GM10248 (cell line): ENCODE measurements around the gene SNRPD3.
"Not testable (repeated sequence)": the region's sequence is repeated elsewhere in the genome, so short reads cannot be mapped to it uniquely, and the experiment has no call there.

Experiments
- CTCF ChIA-PET: fragments of 300-600 bp; sonication (Branson Sonifier 250); formaldehyde crosslinking; extraction: SDS; loops from one replicate; lab custom pipeline; 2021; ENCODE audit warnings: antibody characterized with exemption; lab: Yijun Ruan, JAX
- POLR2A ChIA-PET: fragments of 350-650 bp; sonication (Branson Sonifier 250); formaldehyde crosslinking; extraction: SDS; loops from one replicate; lab custom pipeline; 2020; ENCODE audit warnings: antibody characterized with exemption; lab: Yijun Ruan, JAX
- DNase-seq: peaks from one replicate; pipeline ENCODE4 v3.0.0; 2012; ENCODE audit errors: extremely low spot score
- TF ChIP-seq, protein P1 (sequence below): IDR thresholded peaks from 2 replicates; pipeline ENCODE4 v1.5.1; 2012; ENCODE audit warnings: mild to moderate bottlenecking, low read depth; ENCODE audit errors: extremely low read depth, missing control alignments, control extremely low read depth

SNRPD3 gene

DNA sequence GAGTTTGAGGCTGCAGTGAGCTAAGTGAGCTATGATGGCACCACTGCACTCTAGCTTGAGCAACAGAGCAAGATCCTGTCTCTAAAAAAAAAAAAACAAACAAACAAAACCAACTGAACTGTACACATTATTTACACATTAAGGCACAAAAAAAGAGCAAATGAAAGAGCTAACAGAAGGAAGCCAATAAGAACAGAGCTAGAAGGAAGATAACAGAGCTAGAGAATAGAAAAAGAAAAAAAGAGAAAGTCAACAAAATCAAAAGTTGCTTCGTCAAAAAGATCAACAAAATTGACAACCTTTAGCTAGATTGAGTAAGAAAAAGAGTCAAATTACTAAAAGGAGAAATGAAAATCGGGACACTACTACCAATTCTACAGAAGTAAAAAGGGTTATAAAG, 25.9 kb upstream of the SNRPD3 start:
- ChIA-PET CTCF (interaction anchor here (0.6 to 2.1 kb wide), 9 partner anchors 9 to 374 kb away, joined by 3 to 6 read pairs (median 4); no protein-coding TSS in a partner anchor), POLR2A (interaction anchor here (1.0 kb wide), 1 partner anchor 10 kb away, joined by 6 read pairs; no protein-coding TSS in a partner anchor)
- no peak for DNase-seq
- TF ChIP-seq, protein P1, sequence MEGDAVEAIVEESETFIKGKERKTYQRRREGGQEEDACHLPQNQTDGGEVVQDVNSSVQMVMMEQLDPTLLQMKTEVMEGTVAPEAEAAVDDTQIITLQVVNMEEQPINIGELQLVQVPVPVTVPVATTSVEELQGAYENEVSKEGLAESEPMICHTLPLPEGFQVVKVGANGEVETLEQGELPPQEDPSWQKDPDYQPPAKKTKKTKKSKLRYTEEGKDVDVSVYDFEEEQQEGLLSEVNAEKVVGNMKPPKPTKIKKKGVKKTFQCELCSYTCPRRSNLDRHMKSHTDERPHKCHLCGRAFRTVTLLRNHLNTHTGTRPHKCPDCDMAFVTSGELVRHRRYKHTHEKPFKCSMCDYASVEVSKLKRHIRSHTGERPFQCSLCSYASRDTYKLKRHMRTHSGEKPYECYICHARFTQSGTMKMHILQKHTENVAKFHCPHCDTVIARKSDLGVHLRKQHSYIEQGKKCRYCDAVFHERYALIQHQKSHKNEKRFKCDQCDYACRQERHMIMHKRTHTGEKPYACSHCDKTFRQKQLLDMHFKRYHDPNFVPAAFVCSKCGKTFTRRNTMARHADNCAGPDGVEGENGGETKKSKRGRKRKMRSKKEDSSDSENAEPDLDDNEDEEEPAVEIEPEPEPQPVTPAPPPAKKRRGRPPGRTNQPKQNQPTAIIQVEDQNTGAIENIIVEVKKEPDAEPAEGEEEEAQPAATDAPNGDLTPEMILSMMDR = no peak

DNA sequence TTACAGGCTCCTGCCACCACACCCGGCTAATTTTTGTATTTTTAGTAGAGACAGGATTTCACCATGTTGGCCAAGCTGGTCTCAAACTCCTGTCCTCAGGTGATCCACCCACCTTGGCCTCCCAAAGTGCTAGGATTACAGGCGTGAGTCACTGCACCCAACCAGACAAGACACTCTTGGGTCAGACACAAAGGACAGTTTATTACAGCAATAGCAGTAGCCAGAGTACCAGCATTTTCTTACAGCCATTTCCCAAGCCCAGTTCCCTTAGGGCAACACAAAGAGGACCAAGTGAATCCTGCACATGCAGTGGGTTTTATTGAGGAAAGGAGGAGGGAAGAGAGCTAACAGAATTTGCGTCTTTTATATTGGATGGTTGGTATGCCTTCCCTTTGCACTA, 24.8 kb upstream of the SNRPD3 start:
- POLR2A ChIA-PET, DNase-seq: not testable (repeated sequence)
- CTCF ChIA-PET = interaction anchor here (1.0 to 2.1 kb wide), 6 partner anchors 9 to 375 kb away, joined by 3 to 6 read pairs (median 4); no protein-coding TSS in a partner anchor

DNA sequence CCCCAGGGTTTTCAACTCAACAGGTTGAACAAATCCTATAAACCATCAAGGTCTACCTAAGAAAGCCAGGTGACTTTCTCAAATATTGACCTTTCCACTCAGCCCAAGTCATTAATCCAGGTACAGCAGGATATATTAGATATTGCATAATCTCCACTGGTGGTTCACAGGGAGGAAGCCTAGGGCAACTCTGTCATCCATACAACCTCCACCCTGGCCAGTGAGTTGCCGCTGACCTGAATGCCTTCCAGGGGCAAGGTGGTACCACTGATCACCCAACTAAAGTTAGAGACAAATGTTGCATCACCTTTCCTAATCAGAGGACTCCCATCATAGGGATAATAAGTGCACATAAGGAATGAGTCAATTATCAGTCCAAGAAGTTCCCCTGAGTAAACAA, 23.7 kb upstream of the SNRPD3 start:
- TF ChIP-seq, protein P1 = no peak
- no peak for DNase-seq
- ChIA-PET CTCF (no interaction called here), POLR2A (no interaction called here)

DNA sequence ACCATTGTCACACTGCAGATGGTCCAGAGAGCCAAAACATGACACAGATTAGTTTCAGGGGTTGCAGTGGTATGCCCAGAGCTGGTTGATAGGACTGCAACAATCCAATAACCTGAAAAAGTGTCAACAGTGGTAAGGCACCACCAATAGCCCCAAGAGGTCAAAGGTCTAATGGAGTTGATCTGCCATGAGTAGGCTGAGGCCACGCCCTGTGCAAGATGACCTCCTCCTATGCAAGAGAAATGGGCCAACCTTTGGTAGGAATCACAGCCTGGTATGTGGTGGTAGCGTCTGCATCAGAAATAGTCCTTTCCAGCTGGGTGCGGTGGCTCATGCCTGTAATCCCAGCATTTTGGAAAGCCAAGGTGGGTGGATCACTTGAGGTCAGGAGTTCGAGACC, 20.5 kb upstream of the SNRPD3 start:
- DNase-seq = no peak
- ChIA-PET CTCF (interaction anchor here (2.3 kb wide), 1 partner anchor 10 kb away, joined by 9 read pairs; no protein-coding TSS in a partner anchor), POLR2A (interaction anchor here (1.0 kb wide), 1 partner anchor 9 kb away, joined by 4 read pairs; no protein-coding TSS in a partner anchor)
- TF ChIP-seq, protein P1 = no peak

DNA sequence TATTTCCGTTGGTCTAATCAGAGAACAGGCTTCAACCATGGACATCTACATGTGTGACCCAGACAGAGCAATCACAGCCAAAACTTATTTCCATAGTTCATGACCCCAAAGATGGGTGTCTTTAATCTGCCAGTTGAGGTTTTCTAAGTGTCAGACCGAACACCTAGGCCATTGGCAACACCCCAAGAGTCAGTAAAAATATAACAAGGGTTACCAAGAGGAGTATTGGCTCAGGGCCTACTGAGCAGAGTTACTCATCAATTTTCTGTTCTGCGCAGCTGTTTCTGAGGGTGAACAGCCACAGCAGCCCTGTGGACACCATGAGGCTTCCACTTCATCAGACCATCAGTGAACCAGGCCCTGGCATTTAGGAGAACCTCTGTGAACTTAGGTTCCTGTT, 19.7 kb upstream of the SNRPD3 start:
- POLR2A ChIA-PET = interaction anchor here (1.0 kb wide), 1 partner anchor 9 kb away, joined by 4 read pairs; no protein-coding TSS in a partner anchor
- DNase-seq = no peak
- CTCF ChIA-PET = interaction anchor here (0.9 kb wide), 1 partner anchor 10 kb away, joined by 3 read pairs; no protein-coding TSS in a partner anchor
- TF ChIP-seq, protein P1 = no peak

DNA sequence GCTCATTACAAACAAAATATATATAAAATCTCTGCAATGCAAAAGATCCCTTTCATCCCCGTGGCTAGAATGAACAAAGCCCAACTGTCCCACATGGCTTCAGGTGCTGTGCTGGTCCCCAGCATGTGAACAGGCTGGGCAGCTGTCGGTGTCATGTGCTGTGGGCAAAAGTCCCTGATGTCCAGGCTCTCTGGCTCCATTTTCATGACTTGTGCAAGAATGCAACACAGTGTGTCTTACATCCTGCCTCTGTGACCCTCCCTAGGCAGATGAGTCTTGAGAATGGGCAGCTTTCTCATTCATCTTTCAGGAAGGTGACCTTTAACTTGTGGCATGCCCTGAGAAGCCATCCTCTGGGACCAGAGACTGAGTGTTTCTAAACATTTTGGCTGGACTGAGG, 15.3 kb upstream of the SNRPD3 start:
- TF ChIP-seq, protein P1 = no peak
- ChIA-PET CTCF (interaction anchor here (1.5 kb wide), 1 partner anchor 14 kb away, joined by 3 read pairs; no protein-coding TSS in a partner anchor), POLR2A (no interaction called here)
- no peak for DNase-seq

DNA sequence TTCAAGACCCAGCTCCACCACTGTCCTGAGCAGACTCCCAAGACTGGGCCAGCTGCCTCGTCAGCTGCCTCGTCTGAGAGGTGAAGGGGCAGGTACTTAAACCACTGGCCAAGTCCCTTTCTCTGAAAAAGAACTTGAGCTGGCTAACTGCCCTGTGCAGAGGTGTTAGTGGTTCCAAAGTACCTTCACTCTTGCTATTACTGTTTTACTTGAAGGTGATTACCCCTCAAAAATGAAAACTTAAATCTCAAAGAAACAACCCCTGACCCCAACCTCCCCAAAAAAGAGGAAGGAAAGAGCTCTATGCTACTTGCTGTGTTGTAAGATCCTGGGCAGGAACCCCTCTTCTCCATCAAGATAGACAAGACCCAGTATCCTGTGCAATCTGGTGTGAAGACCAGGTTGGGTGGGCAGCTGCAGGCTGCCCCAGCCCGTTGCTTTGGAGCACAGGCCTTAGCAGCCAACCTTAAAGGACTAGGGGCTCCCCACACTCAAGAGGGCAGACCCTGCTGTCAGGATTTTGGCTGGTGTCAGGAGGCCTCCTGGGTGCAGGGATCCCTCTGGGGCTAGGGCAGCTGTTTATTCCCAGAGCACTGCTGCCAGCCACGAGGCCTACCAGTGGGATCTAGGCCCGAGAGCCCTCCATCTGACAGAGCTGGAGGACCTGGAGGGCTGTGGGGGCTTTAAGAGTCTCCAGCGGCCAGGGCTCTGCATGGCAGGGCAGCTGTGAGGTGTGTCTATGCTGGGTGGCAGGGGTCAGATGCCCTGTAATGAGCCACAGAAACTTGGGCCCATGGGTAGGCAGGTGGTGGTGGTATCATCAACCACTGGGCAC, 13.9 kb upstream of the SNRPD3 start:
- ChIA-PET CTCF (interaction anchor here (0.6 to 1.5 kb wide), 4 partner anchors 15 to 508 kb away, joined by 3 read pairs; no protein-coding TSS in a partner anchor), POLR2A (interaction anchor here (0.7 to 1.5 kb wide), 2 partner anchors 13 to 1821 kb away, joined by 4 to 5 read pairs; partner anchors contain the start of gene GUCD1)
- no peak for DNase-seq
- TF ChIP-seq, protein P1 = no peak
